RPMI7951 (cell line): ENCODE measurements around the gene ST6GAL1. TPM values are rescaled to one million over a fixed set of nuclear protein-coding genes. Genes with fewer than 3 reads are reported as not detected.
"Not testable (repeated sequence)": the region's sequence is repeated elsewhere in the genome, so short reads cannot be mapped to it uniquely, and the experiment has no call there.

Experiments
- DNase-seq: peaks from one replicate; pipeline ENCODE4 v3.0.0-alpha.2; 2012; ENCODE audit warnings: low read depth
- total RNA-seq: library from RNA; depleted of rRNA; stranded (reverse); fragments of >200 nt; shearing (Covaris generic); gene quantifications from 2 replicates; pipeline ENCODE4 v1.2.3, GENCODE V29; 2014

The ST6GAL1 gene
- total RNA-seq, 1 experiment from 2014 or later = 2.0 TPM

DNA sequence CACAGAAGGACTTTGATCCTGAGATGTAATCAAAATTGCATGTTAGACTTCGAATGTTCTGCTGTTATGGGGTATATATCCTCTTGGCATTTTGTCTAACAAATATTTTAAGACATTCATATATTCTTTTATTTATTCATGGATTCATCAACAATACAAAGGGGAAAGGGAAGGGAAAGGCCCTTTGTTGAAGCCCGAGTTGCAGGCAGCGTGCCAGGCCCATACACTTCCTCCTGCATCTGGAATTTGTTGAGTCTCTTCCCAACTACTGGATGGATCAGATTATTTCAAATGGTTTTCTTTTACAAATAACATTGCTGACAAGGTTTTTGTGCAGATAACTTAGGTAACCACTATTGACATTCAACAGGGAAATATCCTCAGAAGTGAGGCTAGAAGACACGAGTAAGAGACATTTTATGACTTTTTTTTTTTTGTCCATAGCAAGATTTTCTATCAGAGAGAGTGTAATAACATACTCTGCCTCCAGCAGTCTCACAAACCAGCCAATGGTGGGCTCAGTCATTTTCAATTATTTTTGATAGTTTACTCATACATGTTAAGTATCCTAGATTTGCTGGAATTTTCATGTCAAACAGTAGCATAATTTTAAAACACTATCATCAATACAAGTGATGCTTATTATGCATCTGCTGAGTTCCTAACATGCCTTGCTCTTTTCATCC lies 114.7 kb downstream of the ST6GAL1 start:
- no peak for DNase-seq

- DNase-seq = no peak
Measured at GRCh38 chr3:187046033-187046432, 115.7 kb downstream of the ST6GAL1 start.

DNA sequence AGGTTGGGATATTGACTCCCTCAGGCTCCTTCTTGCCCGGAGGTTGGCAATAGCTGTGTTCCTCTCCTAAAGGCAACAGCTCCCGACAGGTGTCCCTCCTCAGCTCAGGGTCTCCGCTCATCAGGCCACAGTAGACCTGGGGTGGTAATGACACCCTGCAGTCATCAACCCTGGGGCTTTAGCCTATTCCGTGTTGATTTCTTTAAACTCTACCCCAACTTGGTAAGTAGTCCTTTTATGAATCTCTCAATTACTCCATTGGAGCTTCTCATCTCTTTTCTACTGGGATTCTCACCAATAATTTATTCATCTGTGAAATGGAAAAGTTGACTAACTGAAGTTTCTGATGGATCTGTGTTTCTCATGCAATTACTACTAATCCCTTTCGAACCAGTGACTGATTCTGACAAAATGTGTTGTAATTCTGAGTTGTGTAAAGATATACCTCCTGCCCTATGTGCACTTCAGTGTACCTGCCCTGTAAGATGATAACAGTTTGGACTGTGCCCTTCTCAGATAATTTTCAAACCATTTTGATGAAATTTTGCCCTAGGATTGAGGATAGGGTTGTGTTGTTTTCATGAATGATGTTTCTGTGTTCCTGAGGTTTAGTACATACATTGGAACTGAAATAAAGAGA lies 119.3 kb downstream of the ST6GAL1 start:
- DNase-seq = no peak

DNA sequence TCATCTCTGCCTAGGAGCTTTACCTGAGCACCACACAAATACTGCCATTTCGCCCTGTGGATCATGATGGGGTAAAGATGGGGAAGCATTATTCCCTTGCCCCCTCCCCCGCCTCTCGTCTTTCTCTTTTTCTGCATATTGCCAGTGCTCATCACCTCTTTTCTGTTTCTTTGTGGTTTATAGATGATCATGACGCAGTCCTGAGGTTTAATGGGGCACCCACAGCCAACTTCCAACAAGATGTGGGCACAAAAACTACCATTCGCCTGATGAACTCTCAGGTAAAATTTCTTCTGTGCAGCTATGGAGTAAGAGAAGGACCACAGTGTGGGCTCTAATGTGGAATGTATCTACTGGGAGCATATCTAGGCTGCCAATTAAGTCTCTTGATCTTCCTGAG lies 120.7 kb downstream of the ST6GAL1 start:
- DNase-seq = no peak

DNA sequence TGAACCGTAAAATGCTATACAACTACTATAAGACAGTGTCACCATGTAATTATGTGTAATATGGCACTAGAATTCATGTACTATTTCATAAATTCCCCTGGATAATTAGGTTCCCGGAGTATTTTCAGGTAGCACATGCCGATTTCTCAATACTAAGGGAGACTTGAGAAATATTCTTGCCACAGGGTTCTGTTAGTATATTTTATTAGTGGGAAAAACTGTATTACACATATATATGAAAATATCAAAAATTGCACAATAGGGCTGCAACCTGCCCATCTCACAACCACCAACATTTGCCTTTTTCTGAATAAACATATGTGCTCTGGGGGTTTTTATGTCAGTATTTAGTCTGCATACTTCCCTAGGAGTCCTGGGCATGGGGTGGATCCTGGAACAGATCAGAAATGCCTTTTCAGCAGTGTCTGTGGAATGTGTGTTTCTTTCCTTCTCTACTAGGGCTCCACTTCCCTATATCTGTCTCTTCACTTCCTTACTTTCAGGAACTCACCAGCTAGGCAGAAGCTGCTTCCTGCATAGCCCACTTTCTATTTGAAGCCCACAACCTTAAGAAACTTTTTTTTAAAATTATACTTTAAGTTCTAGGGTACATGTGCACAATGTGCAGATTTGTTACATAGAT lies 121.5 kb downstream of the ST6GAL1 start:
- no peak for DNase-seq

GRCh38 chr3:187052427-187052826 lies 122.1 kb downstream of the ST6GAL1 start:
- not testable (repeated sequence) for DNase-seq

DNA sequence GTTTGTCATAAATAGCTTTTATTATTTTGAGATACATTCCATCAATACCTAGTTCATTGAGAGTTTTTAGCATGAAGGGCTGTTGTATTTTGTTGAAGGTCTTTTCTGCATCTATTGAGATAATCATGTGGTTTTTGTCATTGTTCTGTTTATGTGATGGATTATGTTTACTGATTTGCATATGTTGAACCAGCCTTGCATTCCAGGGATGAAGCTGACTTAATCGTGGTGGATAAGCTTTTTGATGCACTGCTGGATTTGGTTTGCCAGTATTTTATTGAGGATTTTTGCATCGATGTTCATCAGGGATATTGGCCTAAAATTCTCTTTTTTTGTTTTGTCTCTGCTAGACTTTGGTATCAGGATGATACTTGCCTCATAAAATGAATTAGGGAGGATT lies 124.1 kb downstream of the ST6GAL1 start:
- DNase-seq = not testable (repeated sequence)

- DNase-seq = not testable (repeated sequence)
Measured at GRCh38 chr3:187057803-187058202, 127.5 kb downstream of the ST6GAL1 start.

- DNase-seq = no peak
Measured at GRCh38 chr3:187061748-187062147, 131.4 kb downstream of the ST6GAL1 start.

DNA sequence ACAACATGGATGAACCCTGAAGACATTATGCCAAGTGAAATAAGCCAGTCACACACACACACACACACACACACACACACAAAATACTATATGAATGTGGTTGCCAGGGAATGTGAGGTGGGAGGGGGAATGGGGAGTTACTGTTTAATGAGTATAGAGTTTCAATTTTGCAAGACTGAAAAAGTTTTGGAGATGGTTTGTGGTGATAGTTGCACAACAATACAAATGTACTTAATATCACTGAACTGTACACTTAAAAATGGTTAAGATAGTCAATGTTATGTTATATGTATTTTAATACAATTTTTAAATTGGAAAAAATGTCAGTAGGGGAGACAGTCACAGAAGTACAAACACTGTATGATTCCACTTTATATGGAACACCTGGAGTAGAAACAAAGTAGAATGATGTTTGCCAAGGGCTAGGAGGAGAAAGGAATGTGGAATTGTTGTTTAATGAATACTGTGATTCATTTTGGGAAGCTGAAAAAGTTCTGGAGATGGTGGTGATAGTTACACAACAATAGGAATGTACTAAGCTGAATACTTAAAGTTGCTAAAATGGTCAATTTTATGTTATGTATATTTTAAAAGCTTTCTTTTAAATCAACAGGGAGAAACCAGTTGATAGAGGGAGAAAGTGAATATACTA lies 132.3 kb downstream of the ST6GAL1 start:
- no peak for DNase-seq

DNA sequence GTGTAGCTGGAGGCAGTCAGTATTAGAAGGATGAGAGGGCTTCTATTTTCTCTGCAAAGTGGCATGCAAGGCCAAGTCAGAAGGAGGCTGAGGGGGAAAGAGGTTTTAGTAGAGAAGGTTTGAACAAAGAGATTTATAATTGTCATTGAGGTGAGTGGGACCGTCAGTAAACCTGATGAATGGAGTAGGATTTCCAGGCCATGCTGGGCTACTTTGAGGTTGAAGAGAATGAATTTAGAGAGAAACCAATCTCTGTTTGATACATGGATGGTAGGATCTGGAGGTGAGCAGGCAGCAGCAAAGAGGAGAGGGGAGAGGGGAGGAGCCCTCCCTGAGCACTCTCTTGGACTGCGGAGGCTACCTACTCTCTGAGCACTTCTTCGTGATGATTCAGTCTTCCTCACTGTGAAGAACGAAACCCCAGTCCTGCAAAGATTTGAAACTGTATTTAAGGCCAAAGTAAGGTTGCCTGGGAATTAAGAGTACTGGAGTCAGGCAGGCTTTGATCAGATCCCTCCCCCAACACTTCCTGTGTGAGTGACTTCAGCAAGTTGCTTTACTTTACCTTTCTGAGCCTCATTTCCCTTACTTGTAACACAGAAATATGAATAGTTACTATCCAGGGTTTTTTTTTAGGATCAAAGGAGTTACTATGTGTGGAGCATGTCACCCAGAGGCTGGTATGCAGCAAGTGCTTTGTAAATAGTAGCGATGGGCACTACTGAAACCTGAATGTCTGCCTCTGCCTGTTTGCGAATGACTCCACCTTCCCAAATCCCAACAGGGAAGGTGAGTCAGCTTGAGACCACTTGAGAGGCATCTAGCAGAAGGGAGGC lies 133.2 kb downstream of the ST6GAL1 start:
- no peak for DNase-seq

DNA sequence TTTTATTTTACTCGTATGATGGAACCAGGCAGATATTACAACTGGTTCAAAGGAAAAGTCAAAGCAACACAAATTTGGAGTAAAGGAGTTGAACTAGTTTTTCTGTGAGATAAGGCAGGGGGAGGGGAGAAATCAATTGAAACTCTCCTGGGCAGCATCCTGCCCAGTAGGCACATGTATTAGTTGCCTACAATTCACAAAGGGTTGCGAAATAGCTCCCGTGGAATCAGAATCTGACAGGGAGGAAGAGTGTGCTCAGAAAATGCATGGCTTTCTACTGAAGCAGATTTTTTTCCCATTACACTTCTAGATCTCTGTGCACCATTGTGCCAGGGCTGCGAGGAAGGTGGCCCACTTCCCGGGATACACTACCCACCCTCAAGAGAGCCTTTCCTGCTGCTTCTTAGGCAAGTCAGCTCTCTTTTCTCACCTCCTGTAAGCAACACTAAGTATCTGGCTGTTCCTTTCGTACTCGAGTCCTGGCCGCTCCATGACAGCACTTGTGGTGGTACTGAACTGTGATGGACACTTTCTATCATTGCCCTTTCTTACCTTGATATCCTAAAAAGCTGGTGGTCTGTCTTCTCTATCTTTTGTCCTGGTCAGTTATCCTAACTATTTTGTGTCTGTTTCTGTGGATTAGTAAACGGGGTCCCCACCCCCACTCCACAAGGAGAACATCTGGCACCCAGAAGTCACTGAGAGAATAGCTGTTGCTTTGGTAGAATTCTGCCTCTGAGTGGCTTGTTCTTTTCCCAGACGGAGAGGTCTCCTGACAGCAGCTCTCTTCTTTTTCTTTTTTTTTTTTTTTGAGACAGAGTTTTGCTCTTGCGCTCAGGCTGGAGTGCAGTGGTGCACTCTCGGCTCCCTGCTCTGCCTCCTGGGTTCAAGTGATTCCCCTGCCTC lies 134.1 kb downstream of the ST6GAL1 start:
- no peak for DNase-seq

- DNase-seq = no peak
Measured at GRCh38 chr3:187066228-187066995, 136.1 kb downstream of the ST6GAL1 start.

DNA sequence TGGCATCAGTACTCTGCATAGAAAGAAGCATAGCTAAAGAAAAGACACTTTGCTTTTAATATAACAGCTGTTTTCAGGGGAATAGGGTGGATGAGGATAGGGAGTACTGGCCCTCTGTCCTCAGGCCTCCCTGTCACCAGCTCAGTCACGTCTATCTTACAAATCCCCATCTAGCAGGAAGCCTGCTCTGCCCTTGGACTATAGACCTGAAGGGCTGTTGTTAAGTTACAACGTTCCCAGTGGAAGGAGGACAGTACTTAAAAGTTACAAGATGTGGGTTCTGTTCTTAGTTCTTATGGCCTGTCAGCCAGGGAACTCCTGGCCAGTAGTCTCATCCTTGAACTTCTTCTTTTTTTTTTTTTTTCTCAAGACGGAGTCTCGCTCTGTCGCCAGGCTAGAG lies 138.5 kb downstream of the ST6GAL1 start:
- no peak for DNase-seq

- no peak for DNase-seq
Measured at GRCh38 chr3:187069857-187070516, 139.7 kb downstream of the ST6GAL1 start.

- no peak for DNase-seq
Measured at GRCh38 chr3:187072102-187072501, 141.8 kb downstream of the ST6GAL1 start.

DNA sequence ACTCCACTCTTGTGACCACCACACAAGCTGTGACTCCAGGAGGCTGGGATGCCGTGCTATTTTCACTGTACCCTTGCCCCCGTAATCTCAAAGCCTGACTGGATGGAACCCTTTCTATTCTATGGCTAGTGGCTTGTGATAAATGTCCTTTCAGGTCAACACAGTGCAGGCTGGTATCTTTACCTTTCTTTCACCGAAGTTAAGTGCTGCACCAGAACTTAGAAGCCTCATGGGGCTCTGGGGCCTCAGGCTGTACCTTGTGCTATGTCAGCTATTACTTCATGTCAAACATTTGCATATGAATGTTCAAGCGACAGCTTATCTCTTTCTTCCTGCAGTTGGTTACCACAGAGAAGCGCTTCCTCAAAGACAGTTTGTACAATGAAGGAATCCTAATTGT lies 142.2 kb downstream of the ST6GAL1 start:
- no peak for DNase-seq

- no peak for DNase-seq
Measured at GRCh38 chr3:187073581-187074098, 143.3 kb downstream of the ST6GAL1 start.

GRCh38 chr3:187074846-187075245 lies 144.5 kb downstream of the ST6GAL1 start:
- DNase-seq = no peak
